ENCODE measurements around the gene DET1.
A peak's percentile ranks its signal among the peaks of the same experiment; 100 is the strongest.
"Not testable (repeated sequence)": the region's sequence is repeated elsewhere in the genome, so short reads cannot be mapped to it uniquely, and the experiment has no call there.

DET1 gene

GRCh38 chr15:88484682-88485331 lies 61.7 kb downstream of the DET1 start:
- 7 to 9% methylated on average over 10 of the region's 10 CpGs for WGBS, 2 experiments
- Histone ChIP-seq H3K27ac (ENCODE audit: insufficient read depth, low read depth, low read length, poor library complexity, severe bottlenecking) (peak overlapping the region; percentile 38), H3K4me3 (ENCODE audit: insufficient read depth, low read depth, low read length) (no peak overlapping the region), H3K27me3 (ENCODE audit: control insufficient read depth, insufficient read depth, low read length, poor library complexity, severe bottlenecking) (peaks cover 18% of the 10 kb centered on the region), H3K36me3 (ENCODE audit: control insufficient read depth, insufficient read depth, low read length) (no peaks in the 10 kb centered on the region), H3K9me3 (ENCODE audit: control insufficient read depth, low read length) (no peaks in the 10 kb centered on the region), H3K4me1 (ENCODE audit: control insufficient read depth, insufficient read depth, low read length) (peaks cover 9% of the 10 kb centered on the region)

DNA sequence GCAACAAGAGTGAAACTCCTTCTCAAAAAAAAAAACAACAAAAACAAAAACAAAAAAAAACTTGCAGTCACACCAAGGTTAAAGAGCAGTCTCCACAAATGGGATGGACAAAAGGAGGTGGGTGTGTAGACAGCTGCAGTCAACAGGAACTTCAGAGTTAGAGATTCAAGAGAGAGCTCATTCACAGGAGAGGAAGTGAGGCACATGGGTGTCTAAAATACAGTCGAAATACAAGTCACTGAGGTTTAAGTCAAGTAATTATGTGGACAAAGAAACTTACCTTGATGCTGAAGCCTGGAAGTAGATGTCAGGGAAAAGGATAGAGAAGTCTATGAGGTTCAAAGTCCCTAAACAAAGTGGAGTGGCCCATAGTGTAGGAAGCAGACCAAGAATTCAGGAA lies 64.2 kb downstream of the DET1 start:
- Histone ChIP-seq H3K9me3 (ENCODE audit: control insufficient read depth, low read length) (no peaks in the 10 kb centered on the region), H3K27ac (ENCODE audit: insufficient read depth, low read depth, low read length, poor library complexity, severe bottlenecking) (no peak overlapping the region), H3K4me3 (ENCODE audit: insufficient read depth, low read depth, low read length) (no peak overlapping the region), H3K36me3 (ENCODE audit: control insufficient read depth, insufficient read depth, low read length) (peaks cover 3% of the 10 kb centered on the region), H3K4me1 (ENCODE audit: control insufficient read depth, insufficient read depth, low read length) (peaks cover 9% of the 10 kb centered on the region), H3K27me3 (ENCODE audit: control insufficient read depth, insufficient read depth, low read length, poor library complexity, severe bottlenecking) (peaks cover 18% of the 10 kb centered on the region)
- WGBS, 2 experiments = 88 to 89% methylated on average over 1 of the region's 1 CpG

DNA sequence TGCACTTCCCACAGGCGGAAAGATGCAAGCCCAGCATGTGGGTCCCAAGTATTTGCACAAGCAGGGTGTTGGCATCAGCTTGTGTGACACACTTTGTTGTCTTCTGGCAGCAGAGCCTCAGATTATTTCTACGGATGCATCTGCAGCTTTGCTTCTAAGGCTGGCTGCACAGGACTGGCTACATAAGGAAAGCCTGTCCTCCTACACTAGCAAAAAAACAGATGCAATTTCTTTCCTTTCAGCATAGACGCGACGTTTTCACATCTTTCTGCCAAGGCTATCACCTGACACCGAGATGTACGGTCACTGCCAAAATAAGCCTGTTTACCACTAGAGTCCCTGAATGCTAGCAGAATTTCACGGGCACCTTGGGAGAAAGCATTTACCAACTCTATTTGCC lies 65.5 kb downstream of the DET1 start:
- Histone ChIP-seq H3K4me3 (ENCODE audit: insufficient read depth, low read depth, low read length) (no peak overlapping the region), H3K9me3 (ENCODE audit: control insufficient read depth, low read length) (no peaks in the 10 kb centered on the region), H3K4me1 (ENCODE audit: control insufficient read depth, insufficient read depth, low read length) (peaks cover 9% of the 10 kb centered on the region), H3K27ac (ENCODE audit: insufficient read depth, low read depth, low read length, poor library complexity, severe bottlenecking) (no peak overlapping the region), H3K36me3 (ENCODE audit: control insufficient read depth, insufficient read depth, low read length) (peaks cover 3% of the 10 kb centered on the region), H3K27me3 (ENCODE audit: control insufficient read depth, insufficient read depth, low read length, poor library complexity, severe bottlenecking) (peaks cover 18% of the 10 kb centered on the region)
- 90 to 91% methylated on average over 8 of the region's 8 CpGs for WGBS, 2 experiments

GRCh38 chr15:88479169-88479568 lies 67.3 kb downstream of the DET1 start:
- no peak overlapping the region for H3K27ac ChIP-seq (ENCODE audit: insufficient read depth, low read depth, low read length, poor library complexity, severe bottlenecking)
- no peak overlapping the region for H3K4me3 ChIP-seq (ENCODE audit: insufficient read depth, low read depth, low read length)
- H3K4me1 ChIP-seq (ENCODE audit: control insufficient read depth, insufficient read depth, low read length) = peaks cover 8% of the 10 kb centered on the region
- H3K27me3 ChIP-seq (ENCODE audit: control insufficient read depth, insufficient read depth, low read length, poor library complexity, severe bottlenecking) = peaks cover 18% of the 10 kb centered on the region
- H3K9me3 ChIP-seq (ENCODE audit: control insufficient read depth, low read length) = no peaks in the 10 kb centered on the region
- WGBS, 2 experiments = 88% methylated on average over 3 of the region's 3 CpGs
- peaks cover 3% of the 10 kb centered on the region for H3K36me3 ChIP-seq (ENCODE audit: control insufficient read depth, insufficient read depth, low read length)

DNA sequence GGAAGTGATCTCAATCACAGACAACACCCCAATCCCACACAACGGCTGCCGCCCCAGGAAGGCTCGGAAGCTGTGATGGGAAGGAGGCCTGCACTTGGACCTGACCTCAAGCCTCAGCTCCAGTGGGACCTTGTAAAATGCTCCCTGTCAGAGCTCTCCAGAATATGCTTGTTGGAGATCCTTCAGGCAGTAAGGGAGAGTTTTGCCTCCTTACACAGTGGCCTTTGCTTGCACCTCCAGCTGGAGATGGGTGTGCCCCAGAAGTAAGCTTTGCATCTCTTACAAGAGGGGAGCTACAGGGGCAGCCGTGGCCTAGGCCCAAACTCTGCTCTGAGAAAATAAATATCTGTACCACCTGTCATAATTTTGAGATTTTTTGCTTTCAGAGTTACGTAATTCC lies 68.6 kb downstream of the DET1 start:
- Histone ChIP-seq H3K4me3 (ENCODE audit: insufficient read depth, low read depth, low read length) (no peak overlapping the region), H3K36me3 (ENCODE audit: control insufficient read depth, insufficient read depth, low read length) (peaks cover 3% of the 10 kb centered on the region), H3K27me3 (ENCODE audit: control insufficient read depth, insufficient read depth, low read length, poor library complexity, severe bottlenecking) (peaks cover 6% of the 10 kb centered on the region), H3K27ac (ENCODE audit: insufficient read depth, low read depth, low read length, poor library complexity, severe bottlenecking) (no peak overlapping the region), H3K4me1 (ENCODE audit: control insufficient read depth, insufficient read depth, low read length) (no peaks in the 10 kb centered on the region), H3K9me3 (ENCODE audit: control insufficient read depth, low read length) (no peaks in the 10 kb centered on the region)
- WGBS, 2 experiments = 90 to 95% methylated on average over 5 of the region's 5 CpGs

DNA sequence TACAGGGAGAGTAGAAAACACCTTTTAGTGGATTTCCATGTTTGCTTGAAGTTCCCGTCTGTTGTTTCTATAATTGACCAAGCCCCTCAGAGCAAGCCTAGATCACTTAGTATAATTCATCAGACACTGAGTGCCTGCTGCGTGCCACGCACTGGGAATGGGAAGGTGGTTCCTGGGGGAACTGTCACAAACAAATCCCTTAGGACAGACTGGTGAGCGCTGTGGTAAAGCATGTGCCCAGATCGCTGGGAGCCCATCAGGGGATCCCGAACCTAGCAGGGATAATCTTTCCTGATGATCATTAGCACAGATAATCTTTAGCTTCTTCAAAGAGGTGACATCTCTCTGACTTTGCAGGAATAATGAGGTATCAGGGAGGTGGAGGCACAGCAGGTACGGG lies 69.4 kb downstream of the DET1 start:
- H3K27me3 ChIP-seq (ENCODE audit: control insufficient read depth, insufficient read depth, low read length, poor library complexity, severe bottlenecking) = no peaks in the 10 kb centered on the region
- WGBS, 2 experiments = 94 to 97% methylated on average over 7 of the region's 7 CpGs
- H3K4me3 ChIP-seq (ENCODE audit: insufficient read depth, low read depth, low read length) = no peak overlapping the region
- H3K36me3 ChIP-seq (ENCODE audit: control insufficient read depth, insufficient read depth, low read length) = peaks cover 6% of the 10 kb centered on the region
- H3K27ac ChIP-seq (ENCODE audit: insufficient read depth, low read depth, low read length, poor library complexity, severe bottlenecking) = no peak overlapping the region
- no peaks in the 10 kb centered on the region for H3K9me3 ChIP-seq (ENCODE audit: control insufficient read depth, low read length)
- H3K4me1 ChIP-seq (ENCODE audit: control insufficient read depth, insufficient read depth, low read length) = no peaks in the 10 kb centered on the region

DNA sequence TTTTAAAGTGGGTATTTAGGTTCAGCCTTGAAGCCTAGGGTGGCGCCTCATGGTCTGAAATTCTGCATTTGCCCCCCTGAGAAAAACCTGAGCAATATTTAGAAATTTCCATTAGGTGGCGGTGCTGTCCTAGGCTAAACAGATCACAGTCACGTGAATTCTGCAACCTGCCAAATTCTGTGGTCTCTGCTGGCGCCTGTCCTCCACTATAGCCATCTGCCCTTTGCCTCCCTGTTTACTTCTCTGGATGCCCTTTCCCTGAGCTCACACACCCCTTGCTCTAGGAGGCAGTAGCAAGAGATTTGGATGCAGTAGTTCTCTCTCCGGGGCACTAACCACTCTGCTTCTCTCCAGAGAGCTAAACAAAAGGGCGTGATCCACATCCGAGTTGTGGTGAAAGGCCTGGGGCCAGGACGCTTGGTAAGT lies 69.8 kb downstream of the DET1 start:
- Histone ChIP-seq H3K4me1 (ENCODE audit: control insufficient read depth, insufficient read depth, low read length) (no peaks in the 10 kb centered on the region), H3K4me3 (ENCODE audit: insufficient read depth, low read depth, low read length) (no peak overlapping the region), H3K36me3 (ENCODE audit: control insufficient read depth, insufficient read depth, low read length) (peaks cover 6% of the 10 kb centered on the region), H3K9me3 (ENCODE audit: control insufficient read depth, low read length) (no peaks in the 10 kb centered on the region), H3K27ac (ENCODE audit: insufficient read depth, low read depth, low read length, poor library complexity, severe bottlenecking) (no peak overlapping the region), H3K27me3 (ENCODE audit: control insufficient read depth, insufficient read depth, low read length, poor library complexity, severe bottlenecking) (no peaks in the 10 kb centered on the region)
- WGBS, 2 experiments = 72 to 74% methylated on average over 8 of the region's 8 CpGs

DNA sequence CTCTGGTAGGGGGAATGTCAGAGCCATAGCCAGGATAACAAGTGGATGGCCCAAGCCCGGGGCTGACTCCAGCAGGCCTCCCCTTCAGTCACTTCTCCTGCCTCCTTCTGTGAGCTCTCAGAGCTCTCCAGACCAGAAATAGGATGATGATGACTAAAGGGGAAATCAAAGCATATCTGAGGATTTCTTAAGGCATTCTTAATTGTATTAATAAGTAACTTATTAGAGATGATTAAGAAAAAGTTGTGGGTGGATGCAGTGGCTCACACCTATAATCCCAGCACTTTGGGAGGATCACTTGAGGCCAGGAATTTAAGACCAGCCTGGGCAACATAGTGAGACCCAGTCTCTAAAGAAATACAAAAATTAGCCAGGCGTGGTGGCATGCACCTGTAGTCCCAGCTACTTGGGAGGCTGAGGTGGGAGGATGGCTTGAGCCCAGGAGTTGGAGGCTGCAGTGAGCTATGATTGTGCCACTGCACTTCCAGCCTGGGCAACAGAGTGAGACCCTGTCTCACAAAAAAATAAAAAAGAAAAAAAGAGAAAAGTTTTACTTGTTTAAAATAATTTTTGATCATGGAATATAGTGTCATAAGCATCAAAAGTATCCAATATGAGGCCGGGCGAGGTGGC lies 72.7 kb downstream of the DET1 start:
- not testable (repeated sequence) for H3K4me3 ChIP-seq (ENCODE audit: insufficient read depth, low read depth, low read length); H3K9me3 ChIP-seq (ENCODE audit: control insufficient read depth, low read length); H3K36me3 ChIP-seq (ENCODE audit: control insufficient read depth, insufficient read depth, low read length); H3K27me3 ChIP-seq (ENCODE audit: control insufficient read depth, insufficient read depth, low read length, poor library complexity, severe bottlenecking); H3K4me1 ChIP-seq (ENCODE audit: control insufficient read depth, insufficient read depth, low read length); H3K27ac ChIP-seq (ENCODE audit: insufficient read depth, low read depth, low read length, poor library complexity, severe bottlenecking)
- WGBS, 2 experiments = 86 to 91% methylated on average over 4 of the region's 4 CpGs

DNA sequence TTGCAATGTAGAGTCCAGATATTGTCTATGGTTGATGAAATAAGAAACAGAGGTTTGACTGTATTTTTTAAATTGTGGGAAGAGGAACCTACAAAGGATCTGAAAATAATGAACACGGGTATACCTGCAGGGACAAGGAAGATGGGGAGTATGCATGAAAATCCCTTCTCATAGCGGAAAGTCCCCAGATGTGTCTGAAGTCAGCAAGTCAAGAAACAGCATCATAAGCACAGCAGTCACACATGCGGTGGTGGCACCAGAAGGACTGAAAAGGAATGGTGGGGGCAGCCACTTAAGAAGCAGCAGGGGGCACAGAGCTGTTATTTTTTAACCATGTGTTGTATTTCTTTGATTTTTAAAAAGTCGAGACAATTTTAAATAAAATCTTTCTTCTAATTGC lies 74.3 kb downstream of the DET1 start:
- H3K9me3 ChIP-seq (ENCODE audit: control insufficient read depth, low read length) = no peaks in the 10 kb centered on the region
- no peaks in the 10 kb centered on the region for H3K4me1 ChIP-seq (ENCODE audit: control insufficient read depth, insufficient read depth, low read length)
- 87 to 89% methylated on average over 3 of the region's 4 CpGs for WGBS, 2 experiments
- H3K27ac ChIP-seq (ENCODE audit: insufficient read depth, low read depth, low read length, poor library complexity, severe bottlenecking) = no peak overlapping the region
- H3K36me3 ChIP-seq (ENCODE audit: control insufficient read depth, insufficient read depth, low read length) = peaks cover 3% of the 10 kb centered on the region
- no peak overlapping the region for H3K4me3 ChIP-seq (ENCODE audit: insufficient read depth, low read depth, low read length)
- H3K27me3 ChIP-seq (ENCODE audit: control insufficient read depth, insufficient read depth, low read length, poor library complexity, severe bottlenecking) = no peaks in the 10 kb centered on the region

- H3K4me3 ChIP-seq (ENCODE audit: insufficient read depth, low read depth, low read length) = no peak overlapping the region
- no peaks in the 10 kb centered on the region for H3K9me3 ChIP-seq (ENCODE audit: control insufficient read depth, low read length)
- H3K4me1 ChIP-seq (ENCODE audit: control insufficient read depth, insufficient read depth, low read length) = no peaks in the 10 kb centered on the region
- no peaks in the 10 kb centered on the region for H3K27me3 ChIP-seq (ENCODE audit: control insufficient read depth, insufficient read depth, low read length, poor library complexity, severe bottlenecking)
- H3K27ac ChIP-seq (ENCODE audit: insufficient read depth, low read depth, low read length, poor library complexity, severe bottlenecking) = no peak overlapping the region
- 92 to 93% methylated on average over 4 to 6 of the region's 6 CpGs for WGBS, 2 experiments
- H3K36me3 ChIP-seq (ENCODE audit: control insufficient read depth, insufficient read depth, low read length) = peaks cover 3% of the 10 kb centered on the region
Observed at GRCh38 chr15:88470625-88471372, 75.7 kb downstream of the DET1 start.
